GM19397 (cell line): ENCODE results near the gene AASDH.

Source experiments
- ATAC-seq: cut with Tn5 transposase; IDR thresholded peaks from one replicate; pipeline ENCODE4 v1.9.1; 2021; ENCODE audit warnings: mild to moderate bottlenecking, moderate library complexity; ENCODE audit not compliant: unreplicated experiment

AASDH gene, protein sequence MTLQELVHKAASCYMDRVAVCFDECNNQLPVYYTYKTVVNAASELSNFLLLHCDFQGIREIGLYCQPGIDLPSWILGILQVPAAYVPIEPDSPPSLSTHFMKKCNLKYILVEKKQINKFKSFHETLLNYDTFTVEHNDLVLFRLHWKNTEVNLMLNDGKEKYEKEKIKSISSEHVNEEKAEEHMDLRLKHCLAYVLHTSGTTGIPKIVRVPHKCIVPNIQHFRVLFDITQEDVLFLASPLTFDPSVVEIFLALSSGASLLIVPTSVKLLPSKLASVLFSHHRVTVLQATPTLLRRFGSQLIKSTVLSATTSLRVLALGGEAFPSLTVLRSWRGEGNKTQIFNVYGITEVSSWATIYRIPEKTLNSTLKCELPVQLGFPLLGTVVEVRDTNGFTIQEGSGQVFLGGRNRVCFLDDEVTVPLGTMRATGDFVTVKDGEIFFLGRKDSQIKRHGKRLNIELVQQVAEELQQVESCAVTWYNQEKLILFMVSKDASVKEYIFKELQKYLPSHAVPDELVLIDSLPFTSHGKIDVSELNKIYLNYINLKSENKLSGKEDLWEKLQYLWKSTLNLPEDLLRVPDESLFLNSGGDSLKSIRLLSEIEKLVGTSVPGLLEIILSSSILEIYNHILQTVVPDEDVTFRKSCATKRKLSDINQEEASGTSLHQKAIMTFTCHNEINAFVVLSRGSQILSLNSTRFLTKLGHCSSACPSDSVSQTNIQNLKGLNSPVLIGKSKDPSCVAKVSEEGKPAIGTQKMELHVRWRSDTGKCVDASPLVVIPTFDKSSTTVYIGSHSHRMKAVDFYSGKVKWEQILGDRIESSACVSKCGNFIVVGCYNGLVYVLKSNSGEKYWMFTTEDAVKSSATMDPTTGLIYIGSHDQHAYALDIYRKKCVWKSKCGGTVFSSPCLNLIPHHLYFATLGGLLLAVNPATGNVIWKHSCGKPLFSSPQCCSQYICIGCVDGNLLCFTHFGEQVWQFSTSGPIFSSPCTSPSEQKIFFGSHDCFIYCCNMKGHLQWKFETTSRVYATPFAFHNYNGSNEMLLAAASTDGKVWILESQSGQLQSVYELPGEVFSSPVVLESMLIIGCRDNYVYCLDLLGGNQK

DNA sequence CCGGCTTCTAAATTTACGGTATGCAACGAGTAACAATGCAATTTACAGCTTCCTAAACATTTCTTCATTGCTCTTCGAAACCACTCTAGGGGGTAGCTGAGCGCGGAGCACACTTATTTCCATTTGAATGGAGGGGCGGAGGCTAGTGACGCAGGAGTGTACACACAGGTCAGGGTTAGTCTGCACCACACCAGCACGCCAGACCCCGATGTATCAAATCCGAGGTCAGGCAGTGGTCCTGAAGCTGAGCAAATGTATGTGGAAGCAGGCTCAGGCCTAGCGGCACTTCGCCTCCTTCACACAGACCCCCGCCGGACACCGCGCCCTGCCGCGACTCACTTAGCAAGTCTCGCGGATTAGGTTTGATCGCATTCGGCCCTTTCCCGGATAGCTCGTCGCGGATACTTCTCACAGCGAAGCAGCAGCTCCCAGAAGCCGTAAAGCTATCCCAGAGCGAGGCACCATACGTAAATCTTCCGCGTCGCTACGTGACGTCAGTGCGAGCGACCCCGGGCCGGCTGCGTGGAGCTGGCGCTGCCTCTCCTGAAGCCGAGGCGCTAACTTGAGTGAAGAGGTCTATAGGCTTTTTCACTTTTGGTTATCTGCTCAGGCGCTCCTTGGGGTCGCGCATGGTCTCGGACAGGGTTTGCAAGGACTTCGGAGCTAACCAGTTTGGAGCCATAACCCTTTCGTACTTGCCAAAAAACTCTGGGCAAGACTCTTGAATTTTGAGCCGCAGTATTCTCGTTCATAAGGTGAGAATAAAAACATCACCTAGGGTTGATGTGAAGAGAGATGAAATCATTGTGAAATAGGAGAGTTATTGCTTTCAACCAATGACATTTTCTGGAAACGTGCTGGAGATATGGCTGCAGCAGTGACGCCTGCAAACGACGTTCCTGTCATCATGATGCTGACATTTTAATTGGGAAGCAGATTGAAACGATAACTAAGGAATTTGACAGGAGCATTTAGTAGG lies at the start of gene AASDH:
Gene AASDH, minus strand, starts transcription at position 469 of the 979 bp plus-strand sequence. CDS start 3,192 bp downstream, outside the sequence.
- ATAC-seq = peak; percentile 93

DNA sequence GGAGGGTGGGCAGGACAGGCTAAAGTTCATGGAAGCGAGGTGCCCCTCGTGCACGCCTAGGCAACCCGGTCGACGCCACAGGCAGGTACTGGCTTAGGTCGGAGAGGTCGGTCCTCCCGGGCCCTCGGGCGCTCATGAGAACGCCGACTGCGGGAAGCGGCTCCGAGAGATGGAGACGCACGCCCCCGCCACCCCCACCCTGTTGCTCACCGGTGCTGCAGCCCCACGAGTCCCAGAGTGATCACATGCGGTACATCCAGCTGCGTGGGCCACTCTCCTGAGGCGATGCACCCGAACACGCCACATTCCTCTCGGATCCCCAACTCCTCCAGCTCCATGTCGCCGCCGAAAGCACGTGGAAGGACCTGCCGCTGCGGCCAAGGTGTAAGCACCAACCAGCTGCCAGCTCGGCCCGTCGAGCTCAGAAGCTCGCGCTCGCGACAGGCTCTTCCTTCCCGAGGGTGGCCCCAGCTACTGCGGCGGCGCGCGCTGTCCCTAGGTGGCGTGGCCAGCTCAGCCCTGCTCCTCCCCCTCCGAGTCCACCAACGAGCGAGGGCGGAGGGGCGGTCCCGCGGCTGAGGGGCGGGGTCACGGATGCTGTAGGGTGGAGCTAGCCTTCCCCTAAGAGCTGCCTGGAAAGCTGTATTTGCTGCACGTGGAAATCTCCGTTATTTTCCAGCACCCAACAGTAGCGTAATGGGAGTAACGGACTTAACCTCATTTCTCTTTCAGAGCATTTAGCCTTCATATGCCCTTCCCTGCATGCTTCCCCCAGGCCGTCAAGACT lies 48.0 kb upstream of the AASDH start, which contains the start of gene PPAT:
Gene PPAT, minus strand, starts transcription at position 476 of the 787 bp plus-strand sequence. Its CDS starts 138 bp downstream, at position 338.
- peak; percentile 76 for ATAC-seq

GRCh38 chr4:56434599-56435139 lies 47.4 kb upstream of the AASDH start:
- ATAC-seq = peak; percentile 7

DNA sequence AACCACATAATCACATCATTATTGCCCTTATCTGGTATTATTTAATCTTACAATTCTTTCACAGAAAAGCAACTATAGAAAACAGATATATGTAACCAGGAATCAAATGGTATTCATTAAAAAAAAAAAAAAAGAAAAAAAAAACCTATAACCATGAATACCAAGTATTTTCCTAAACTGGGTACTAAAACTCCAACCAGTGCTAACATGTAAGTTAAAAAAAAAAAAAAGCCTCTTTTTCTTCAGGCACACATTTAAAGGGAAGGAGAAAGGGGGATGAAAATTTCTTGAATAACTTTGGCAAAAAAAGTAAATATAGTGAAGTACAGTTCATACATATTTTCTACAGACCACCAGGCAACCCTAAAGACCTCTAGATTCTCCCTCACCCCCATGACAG lies 46.0 kb upstream of the AASDH start:
- no peak for ATAC-seq

DNA sequence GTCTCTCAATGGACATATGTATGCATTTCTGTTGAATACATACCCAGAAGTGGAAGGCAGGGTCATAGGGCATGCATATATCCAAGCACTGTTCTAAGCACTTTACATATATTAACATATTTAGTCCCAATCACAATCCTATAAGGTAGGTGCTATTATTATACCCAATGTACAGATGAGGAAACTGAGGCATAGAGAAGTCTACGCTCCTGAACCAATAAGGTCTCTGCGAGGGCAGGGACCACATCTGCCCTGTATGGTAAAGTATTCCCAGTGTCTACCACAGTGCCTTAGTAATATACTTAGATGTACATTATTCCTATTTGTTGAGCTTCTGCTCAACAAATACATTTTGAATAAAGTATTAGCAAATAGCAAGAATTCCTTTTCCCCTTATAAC lies 42.9 kb upstream of the AASDH start:
- ATAC-seq = no peak

- no peak for ATAC-seq
Measured at GRCh38 chr4:56427179-56427578, 39.9 kb upstream of the AASDH start.

DNA sequence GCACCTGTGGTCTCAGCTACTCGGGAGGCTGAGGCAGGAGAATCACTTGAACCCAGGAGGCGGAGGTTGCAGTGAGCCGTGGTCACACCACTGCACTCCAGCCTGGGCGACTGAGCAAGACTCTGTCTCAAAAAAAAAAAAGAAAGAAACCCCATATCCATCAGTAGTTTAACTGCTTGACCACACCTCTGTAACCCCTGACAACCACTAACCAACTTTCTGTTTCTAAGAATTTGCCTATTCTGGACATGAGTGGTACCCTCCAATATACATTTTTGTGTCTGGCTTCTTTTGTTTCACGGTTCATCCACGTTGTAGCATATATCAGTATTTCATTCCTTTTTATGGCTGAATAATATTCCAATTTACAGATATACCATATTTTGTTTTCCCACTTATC lies 39.0 kb upstream of the AASDH start:
- peak; percentile 81 for ATAC-seq

GRCh38 chr4:56425518-56425917 lies 38.2 kb upstream of the AASDH start:
- no peak for ATAC-seq

DNA sequence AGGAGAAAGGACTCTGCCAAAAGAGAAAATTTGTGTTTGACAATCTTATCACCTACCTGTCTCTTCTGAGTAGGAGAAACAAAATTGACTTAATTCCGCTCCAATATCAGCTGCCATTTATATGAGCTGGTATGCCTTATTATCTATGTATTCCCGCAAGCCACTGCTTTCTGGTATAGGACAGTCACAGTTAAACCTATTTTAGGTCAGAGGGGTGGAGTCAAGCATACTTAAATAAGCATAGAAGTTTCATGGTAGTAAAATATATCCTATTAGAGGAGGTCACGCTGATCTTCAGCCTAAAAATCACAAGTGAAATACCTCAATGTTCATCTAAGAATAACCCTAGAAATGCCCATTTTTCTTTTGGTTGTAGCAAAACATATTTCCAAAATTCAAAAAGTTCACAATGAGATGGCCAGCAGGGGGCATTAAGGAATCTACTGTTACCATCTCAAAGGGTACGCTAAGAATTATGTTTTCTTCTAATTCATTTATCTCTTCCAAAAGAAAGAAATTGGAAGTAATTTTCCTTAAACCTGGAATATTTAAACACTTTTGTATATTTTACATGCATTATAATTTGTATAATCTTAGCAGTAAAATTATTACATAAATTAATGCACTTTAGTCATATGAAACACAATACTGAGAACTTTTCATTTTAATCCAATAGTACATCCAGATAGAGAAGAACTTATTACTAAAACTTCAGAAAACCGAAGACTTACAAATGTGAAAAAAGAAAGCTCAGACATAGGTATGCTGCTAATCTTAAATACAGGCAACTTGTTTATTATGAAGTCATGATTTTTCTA lies 37.6 kb upstream of the AASDH start:
- ATAC-seq = no peak

DNA sequence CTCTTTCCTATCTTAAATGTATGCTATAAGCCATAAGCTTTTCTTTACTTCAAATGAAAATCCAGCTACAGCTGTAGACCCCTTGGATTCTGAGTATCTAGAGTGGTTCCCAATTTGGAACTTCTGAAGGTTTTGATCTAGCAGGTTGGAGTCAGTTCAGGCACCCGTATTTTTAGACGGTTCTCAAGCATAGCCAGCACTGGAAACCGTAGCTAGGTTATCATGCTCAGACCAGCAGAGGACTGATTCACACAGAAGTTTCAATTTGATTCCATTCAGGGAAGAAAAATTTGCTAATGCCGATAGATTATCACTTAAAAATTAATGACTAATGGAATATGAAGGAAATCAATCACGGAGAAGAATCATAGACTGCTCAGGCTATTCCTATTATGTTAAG lies 36.9 kb upstream of the AASDH start:
- ATAC-seq = no peak

GRCh38 chr4:56417396-56417795 lies 30.1 kb upstream of the AASDH start:
- no peak for ATAC-seq

- ATAC-seq = no peak
Measured at GRCh38 chr4:56416349-56416748, 29.1 kb upstream of the AASDH start.

GRCh38 chr4:56414135-56414670 lies 26.9 kb upstream of the AASDH start:
- ATAC-seq = no peak

- no peak for ATAC-seq
Measured at GRCh38 chr4:56410247-56411062, 23.2 kb upstream of the AASDH start.

DNA sequence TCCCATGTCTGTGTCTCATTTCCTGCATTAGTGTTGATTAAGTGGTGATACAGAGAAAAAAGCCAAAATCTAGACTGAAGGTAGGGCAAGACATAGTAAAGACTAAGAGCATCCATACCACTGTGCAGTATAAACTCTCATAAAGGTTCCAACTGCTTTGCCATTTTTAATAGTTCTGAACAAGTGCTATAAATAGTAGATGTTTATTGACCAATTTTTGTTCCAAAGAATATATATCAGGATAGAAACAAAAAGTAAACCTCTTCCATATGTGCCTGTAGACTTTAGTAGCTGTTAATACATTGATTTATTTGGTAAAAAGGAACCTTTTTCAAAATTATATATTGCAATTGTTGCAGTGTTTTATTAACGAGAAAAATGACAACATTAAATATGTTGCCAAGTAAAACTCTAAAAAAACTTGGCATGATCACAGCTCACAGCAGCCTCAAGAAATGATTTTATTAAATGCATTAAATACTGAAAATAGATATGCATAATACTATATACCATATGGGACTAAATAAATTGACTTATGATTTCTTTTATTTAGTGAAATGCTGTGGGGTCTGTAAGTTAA lies 22.3 kb upstream of the AASDH start:
- no peak for ATAC-seq

- ATAC-seq = no peak
Measured at GRCh38 chr4:56408978-56409377, 21.7 kb upstream of the AASDH start.

DNA sequence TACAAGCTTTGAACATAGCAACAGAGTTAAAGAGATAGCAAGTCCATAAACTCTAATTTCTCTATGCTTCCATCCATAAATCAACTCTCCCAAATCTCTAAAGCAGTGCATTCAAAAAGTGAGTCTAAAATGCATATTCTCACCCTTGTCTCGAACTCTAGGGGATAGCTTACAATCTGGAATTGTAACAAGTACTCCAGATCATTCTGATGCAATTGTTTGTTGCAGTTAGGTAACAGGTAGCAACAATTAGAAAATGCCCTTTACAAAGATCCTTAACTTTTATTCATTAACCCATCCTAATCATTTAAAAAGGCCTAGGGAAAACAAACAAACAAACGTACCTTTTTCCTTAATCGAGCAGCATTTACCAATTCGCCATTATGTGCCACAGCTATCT lies 18.9 kb upstream of the AASDH start:
- no peak for ATAC-seq
